PC-9 (cell line): ENCODE data around the gene LCP1. TPM values are rescaled to one million over a fixed set of nuclear protein-coding genes. Genes with fewer than 3 reads are reported as not detected.
"Not testable (repeated sequence)": the region's sequence is repeated elsewhere in the genome, so short reads cannot be mapped to it uniquely, and the experiment has no call there.

Experiments
- BruUV-seq: library from RNA; stranded (reverse); fragments of 400-500 nt; replicated peaks from 2 replicates; lab custom pipeline; 2021; lab: Mats Ljungman, UMichigan
- CTCF ChIA-PET: fragments of 300-600 bp; sonication (Branson Sonifier 250); formaldehyde crosslinking; loops from one replicate; lab custom pipeline; 2022; ENCODE audit warnings: antibody characterized with exemption; lab: Charles Lee
- POLR2A ChIA-PET: fragments of 300-600 bp; sonication (Branson Sonifier 250); formaldehyde crosslinking; loops from one replicate; lab custom pipeline; 2022; ENCODE audit warnings: antibody characterized with exemption; ENCODE audit not compliant: unreplicated experiment; lab: Charles Lee
- DNase-seq, 2 experiments: peaks; one replicate each; pipeline versions ENCODE4 v3.0.0 to v3.0.0-alpha.2; 2015 to 2022; ENCODE audit warnings: mixed read lengths in 1 of 2
- H2AFZ ChIP-seq: fragments of 200-600 bp; sonication (generic); 2 replicates; pipeline ENCODE4 v1.8.1; 2017; ENCODE audit warnings: antibody characterized with exemption
- H3F3A ChIP-seq: fragments of 200-600 bp; sonication (generic); 2 replicates; pipeline ENCODE4 v1.8.1; 2017; ENCODE audit warnings: antibody characterized with exemption, mild to moderate bottlenecking, low read depth; ENCODE audit not compliant: insufficient read depth
- H3K27ac ChIP-seq: fragments of 200-600 bp; sonication (generic); 2 replicates; pipeline ENCODE4 v1.6.1; 2016; ENCODE audit warnings: mixed run types
- H3K27me3 ChIP-seq: fragments of 200-600 bp; sonication (generic); 2 replicates; pipeline ENCODE4 v1.6.1; 2016; ENCODE audit warnings: low read depth, mixed run types; ENCODE audit not compliant: insufficient read depth
- H3K36me3 ChIP-seq: fragments of 200-600 bp; sonication (generic); 2 replicates; pipeline ENCODE4 v1.6.1; 2016; ENCODE audit warnings: low read depth, mixed run types
- H3K4me1 ChIP-seq: fragments of 200-600 bp; sonication (generic); replicated peaks from 2 replicates; pipeline ENCODE4 v1.6.1; 2016; ENCODE audit warnings: mixed run types; ENCODE audit not compliant: insufficient read depth
- H3K4me2 ChIP-seq: fragments of 200-600 bp; sonication (generic); 2 replicates; pipeline ENCODE4 v1.6.1; 2017; ENCODE audit warnings: mixed run types
- H3K4me3 ChIP-seq: fragments of 200-600 bp; sonication (generic); 2 replicates; pipeline ENCODE4 v1.6.1; 2016; ENCODE audit warnings: mixed run types
- H3K79me2 ChIP-seq: fragments of 200-600 bp; sonication (generic); 2 replicates; pipeline ENCODE4 v1.6.1; 2017; ENCODE audit warnings: low read depth, mixed run types
- H3K9me2 ChIP-seq: fragments of 200-600 bp; sonication (generic); 2 replicates; pipeline ENCODE4 v1.8.1; 2017; ENCODE audit warnings: mild to moderate bottlenecking; ENCODE audit not compliant: insufficient read depth
- H3K9me3 ChIP-seq: fragments of 200-600 bp; sonication (generic); 2 replicates; pipeline ENCODE4 v1.8.1; 2016; ENCODE audit warnings: low read depth; ENCODE audit not compliant: insufficient read depth
- H4K20me1 ChIP-seq: fragments of 200-600 bp; sonication (generic); 2 replicates; pipeline ENCODE4 v1.8.1; 2017; ENCODE audit not compliant: insufficient read depth
- EZH2 ChIP-seq: fragments of 200-600 bp; sonication (generic); IDR thresholded peaks from 2 replicates; pipeline ENCODE4 v1.8.0; 2017; ENCODE audit warnings: antibody characterized with exemption, low read depth
- intact Hi-C: fragments of 100-400 bp; cut with micrococcal nuclease; formaldehyde crosslinking; loops from one replicate; pipeline ENCODE4 v1.10.0; 2022; ENCODE audit not compliant: unreplicated experiment
- total RNA-seq: library from RNA; stranded (reverse); gene quantifications from 2 replicates; pipeline ENCODE4 v1.2.3, GENCODE V29; 2021
- TF ChIP-seq, protein P1 (sequence below): fragments of 200-600 bp; sonication (generic); conservative IDR thresholded peaks from 2 replicates; pipeline ENCODE4 v1.6.1; 2017; ENCODE audit warnings: mixed run types, antibody characterized with exemption, mild to moderate bottlenecking, moderate library complexity

Gene LCP1
- total RNA-seq, 1 experiment from 2014 or later, result 197 TPM

GRCh38 chr13:46165485-46166223 lies 16.3 kb downstream of the LCP1 start:
- H3K9me3 ChIP-seq, result no peaks in the 10 kb centered on the region
- intact Hi-C loops, result no loop called here
- H3K27me3 ChIP-seq, result no peaks in the 10 kb centered on the region
- peaks cover 81% of the 10 kb centered on the region for H3K79me2 ChIP-seq
- H3K4me3 ChIP-seq, result no peak overlapping the region
- BruUV-seq, result no TSS peak
- peaks cover 10% of the 10 kb centered on the region; the same call in 1 of the 2 replicates for H3F3A ChIP-seq
- H4K20me1 ChIP-seq, result peaks cover 72% of the 10 kb centered on the region
- no peak for TF ChIP-seq EZH2
- H3K27ac ChIP-seq, result no peak overlapping the region
- H3K9me2 ChIP-seq, result no peaks in the 10 kb centered on the region
- H3K4me1 ChIP-seq, result no peaks in the 10 kb centered on the region
- no peak overlapping the region for H3K4me2 ChIP-seq
- H2AFZ ChIP-seq, result no peak overlapping the region
- peaks cover 6% of the 10 kb centered on the region; the same call in 1 of the 2 replicates for H3K36me3 ChIP-seq
- CTCF ChIA-PET, result no interaction called here
- DNase-seq, result no peak
- POLR2A ChIA-PET, result no interaction called here

GRCh38 chr13:46164661-46165060 lies 17.3 kb downstream of the LCP1 start:
- no peak for DNase-seq
- POLR2A ChIA-PET, result no interaction called here
- H3K9me2 ChIP-seq, result no peaks in the 10 kb centered on the region
- H3K4me2 ChIP-seq, result no peak overlapping the region
- H3K36me3 ChIP-seq, result peaks cover 3% of the 10 kb centered on the region; the same call in 1 of the 2 replicates
- H3K9me3 ChIP-seq, result no peaks in the 10 kb centered on the region
- H3K27me3 ChIP-seq, result no peaks in the 10 kb centered on the region
- H4K20me1 ChIP-seq, result peaks cover 72% of the 10 kb centered on the region
- no peak overlapping the region for H3K4me3 ChIP-seq
- H3K4me1 ChIP-seq, result no peaks in the 10 kb centered on the region
- intact Hi-C loops, result no loop called here
- CTCF ChIA-PET, result interaction anchor here (0.7 kb wide), 1 partner anchor 174 kb away, joined by 3 read pairs; no protein-coding TSS in a partner anchor
- H3F3A ChIP-seq, result peaks cover 10% of the 10 kb centered on the region; the same call in 1 of the 2 replicates
- H2AFZ ChIP-seq, result no peak overlapping the region
- no TSS peak for BruUV-seq
- no peak overlapping the region for H3K27ac ChIP-seq
- TF ChIP-seq, protein P1, sequence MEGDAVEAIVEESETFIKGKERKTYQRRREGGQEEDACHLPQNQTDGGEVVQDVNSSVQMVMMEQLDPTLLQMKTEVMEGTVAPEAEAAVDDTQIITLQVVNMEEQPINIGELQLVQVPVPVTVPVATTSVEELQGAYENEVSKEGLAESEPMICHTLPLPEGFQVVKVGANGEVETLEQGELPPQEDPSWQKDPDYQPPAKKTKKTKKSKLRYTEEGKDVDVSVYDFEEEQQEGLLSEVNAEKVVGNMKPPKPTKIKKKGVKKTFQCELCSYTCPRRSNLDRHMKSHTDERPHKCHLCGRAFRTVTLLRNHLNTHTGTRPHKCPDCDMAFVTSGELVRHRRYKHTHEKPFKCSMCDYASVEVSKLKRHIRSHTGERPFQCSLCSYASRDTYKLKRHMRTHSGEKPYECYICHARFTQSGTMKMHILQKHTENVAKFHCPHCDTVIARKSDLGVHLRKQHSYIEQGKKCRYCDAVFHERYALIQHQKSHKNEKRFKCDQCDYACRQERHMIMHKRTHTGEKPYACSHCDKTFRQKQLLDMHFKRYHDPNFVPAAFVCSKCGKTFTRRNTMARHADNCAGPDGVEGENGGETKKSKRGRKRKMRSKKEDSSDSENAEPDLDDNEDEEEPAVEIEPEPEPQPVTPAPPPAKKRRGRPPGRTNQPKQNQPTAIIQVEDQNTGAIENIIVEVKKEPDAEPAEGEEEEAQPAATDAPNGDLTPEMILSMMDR, result no peak
- no peak for TF ChIP-seq EZH2
- peaks cover 81% of the 10 kb centered on the region for H3K79me2 ChIP-seq

GRCh38 chr13:46162741-46163140 lies 19.2 kb downstream of the LCP1 start:
- H3F3A ChIP-seq, H3K4me1 ChIP-seq, BruUV-seq, H3K9me2 ChIP-seq, H3K27me3 ChIP-seq, CTCF ChIA-PET, intact Hi-C loops, DNase-seq, H3K9me3 ChIP-seq, H3K4me3 ChIP-seq, H2AFZ ChIP-seq, H3K4me2 ChIP-seq, H3K27ac ChIP-seq, POLR2A ChIA-PET: not testable (repeated sequence)
- H3K36me3 ChIP-seq, result peaks cover 17% of the 10 kb centered on the region
- H4K20me1 ChIP-seq, result peaks cover 53% of the 10 kb centered on the region
- H3K79me2 ChIP-seq, result peaks cover 71% of the 10 kb centered on the region

- H2AFZ ChIP-seq, result no peak overlapping the region
- intact Hi-C loops, result loop anchor here (1.0 to 2.0 kb wide), 2 partner anchors 128 to 353 kb away; no protein-coding TSS in a partner anchor
- no peaks in the 10 kb centered on the region for H3K27me3 ChIP-seq
- TF ChIP-seq, protein P1, result peak; percentile 87
- TF ChIP-seq EZH2, result no peak
- no peak overlapping the region for H3K27ac ChIP-seq
- no peaks in the 10 kb centered on the region for H3K9me3 ChIP-seq
- H3K4me1 ChIP-seq, result no peaks in the 10 kb centered on the region
- POLR2A ChIA-PET, result no interaction called here
- CTCF ChIA-PET, result interaction anchor here (0.6 to 0.8 kb wide), 2 partner anchors 8 to 43 kb away, joined by 3 to 4 read pairs; no protein-coding TSS in a partner anchor
- H4K20me1 ChIP-seq, result peaks cover 34% of the 10 kb centered on the region
- H3K4me2 ChIP-seq, result no peak overlapping the region
- peaks cover 49% of the 10 kb centered on the region for H3K79me2 ChIP-seq
- H3K4me3 ChIP-seq, result no peak overlapping the region
- DNase-seq, result no peak
- H3F3A ChIP-seq, result 0 out of 2 replicates have a peak, but pooled peaks cover 5% of the 10 kb centered on the region
- no TSS peak for BruUV-seq
- H3K9me2 ChIP-seq, result no peaks in the 10 kb centered on the region
- H3K36me3 ChIP-seq, result peaks cover 27% of the 10 kb centered on the region
Measured at GRCh38 chr13:46160471-46161066, 21.4 kb downstream of the LCP1 start.
